DMS53 treated with DMSO at 0.1 percent for 48 hours (cell line): ENCODE measurements around the gene AASDH.
"Not testable (repeated sequence)": the region's sequence is repeated elsewhere in the genome, so short reads cannot be mapped to it uniquely, and the experiment has no call there.

Source experiments
- DNase-seq: peaks from one replicate; lab custom pipeline; 2025; ENCODE audit not compliant: unreplicated experiment; lab: John Stamatoyannopoulos, UW

The AASDH gene

GRCh38 chr4:56391270-56391669, 4.0 kb upstream of the AASDH start:
- no peak for DNase-seq

GRCh38 chr4:56389558-56389957, 2.3 kb upstream of the AASDH start:
- DNase-seq: no peak

- no peak for DNase-seq
Measured at GRCh38 chr4:56388306-56388705, 1.0 kb upstream of the AASDH start.

- no peak for DNase-seq
Measured at GRCh38 chr4:56386091-56386490, 1.2 kb downstream of the AASDH start.

- DNase-seq: no peak
Measured at GRCh38 chr4:56375458-56375857, 11.8 kb downstream of the AASDH start.

- DNase-seq: no peak
Measured at GRCh38 chr4:56374956-56375355, 12.3 kb downstream of the AASDH start.

- no peak for DNase-seq
Measured at GRCh38 chr4:56372774-56373173, 14.5 kb downstream of the AASDH start.

GRCh38 chr4:56371426-56372220, 15.7 kb downstream of the AASDH start:
- DNase-seq: no peak

- no peak for DNase-seq
Measured at GRCh38 chr4:56370377-56370776, 16.9 kb downstream of the AASDH start.

- not testable (repeated sequence) for DNase-seq
Measured at GRCh38 chr4:56362981-56363380, 24.3 kb downstream of the AASDH start.

GRCh38 chr4:56360071-56360470, 27.2 kb downstream of the AASDH start:
- no peak for DNase-seq

GRCh38 chr4:56356650-56357049, 30.6 kb downstream of the AASDH start:
- DNase-seq: no peak

- DNase-seq: no peak
Measured at GRCh38 chr4:56348576-56348975, 38.7 kb downstream of the AASDH start.

GRCh38 chr4:56345458-56345857, 41.8 kb downstream of the AASDH start:
- no peak for DNase-seq

- DNase-seq: no peak
Measured at GRCh38 chr4:56342746-56343145, 44.5 kb downstream of the AASDH start.

- DNase-seq: no peak
Measured at GRCh38 chr4:56330691-56331090, 56.6 kb downstream of the AASDH start.

GRCh38 chr4:56326363-56326762, 60.9 kb downstream of the AASDH start:
- no peak for DNase-seq

GRCh38 chr4:56324011-56324610, 63.2 kb downstream of the AASDH start:
- no peak for DNase-seq

- DNase-seq: no peak
Measured at GRCh38 chr4:56323327-56323726, 64.0 kb downstream of the AASDH start.

- no peak for DNase-seq
Measured at GRCh38 chr4:56321251-56321650, 66.0 kb downstream of the AASDH start.

GRCh38 chr4:56320293-56320692, 67.0 kb downstream of the AASDH start:
- DNase-seq: no peak

- DNase-seq: no peak
Measured at GRCh38 chr4:56318555-56318954, 68.7 kb downstream of the AASDH start.

- no peak for DNase-seq
Measured at GRCh38 chr4:56317749-56318148, 69.5 kb downstream of the AASDH start.
